Right renal pelvis (tissue), 4 donors: ENCODE results near the gene SERTAD2. TPM values are rescaled to one million over a fixed set of nuclear protein-coding genes. Genes with fewer than 3 reads are reported as not detected.

Experiments
- DNase-seq, 4 donors: peaks; one replicate each; pipeline ENCODE4 v3.0.0-alpha.2; 2013; ENCODE audit warnings: low read depth in 4 of 4, low spot score in 3 of 4, missing footprints in 1 of 4
- polyA plus RNA-seq, 4 donors: library from polyadenylated mRNA; unstranded; fragments of 120-200 nt; gene quantifications; one replicate each; pipeline ENCODE4 v1.2.1, GENCODE V29; 2013; ENCODE audit not compliant: insufficient read length in 4 of 4

SERTAD2 gene
- polyA plus RNA-seq, 4 donors, result 23.4 to 29.5 (median 26.7) TPM

- no peak for DNase-seq
Measured at GRCh38 chr2:64677530-64677929, 23.8 kb upstream of the SERTAD2 start.

- DNase-seq, result no peak
Measured at GRCh38 chr2:64675860-64676259, 22.1 kb upstream of the SERTAD2 start.

GRCh38 chr2:64672708-64673107 is 19.0 kb upstream of the SERTAD2 start:
- DNase-seq, result no peak

GRCh38 chr2:64670047-64670446 is 16.3 kb upstream of the SERTAD2 start:
- DNase-seq, result no peak

GRCh38 chr2:64669288-64669687 is 15.6 kb upstream of the SERTAD2 start:
- DNase-seq, result no peak

DNA sequence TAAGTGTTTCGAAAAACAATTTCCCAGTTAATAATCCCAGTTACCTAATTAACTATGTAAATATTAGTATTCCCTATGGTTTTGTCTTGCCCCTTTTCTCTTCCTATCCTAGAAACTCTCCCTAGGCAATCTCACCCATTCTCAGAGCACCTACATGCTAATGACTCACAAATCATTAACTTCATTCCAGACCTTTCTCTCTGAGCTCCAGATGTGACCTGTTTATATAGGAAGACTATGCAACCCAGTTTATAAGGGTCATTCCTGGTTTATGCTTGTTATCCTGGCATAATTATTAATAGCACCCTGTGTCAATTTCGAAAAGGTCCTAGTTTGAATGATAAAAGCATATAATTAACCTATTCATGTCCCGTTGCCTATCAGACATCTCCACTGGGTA is 14.8 kb upstream of the SERTAD2 start:
- no peak for DNase-seq

GRCh38 chr2:64667535-64667934 is 13.8 kb upstream of the SERTAD2 start:
- DNase-seq, result no peak

GRCh38 chr2:64666810-64667438 is 13.2 kb upstream of the SERTAD2 start:
- no peak for DNase-seq

GRCh38 chr2:64665709-64666108 is 12.0 kb upstream of the SERTAD2 start:
- no peak for DNase-seq

GRCh38 chr2:64663402-64663801 is 9.7 kb upstream of the SERTAD2 start:
- no peak for DNase-seq

DNA sequence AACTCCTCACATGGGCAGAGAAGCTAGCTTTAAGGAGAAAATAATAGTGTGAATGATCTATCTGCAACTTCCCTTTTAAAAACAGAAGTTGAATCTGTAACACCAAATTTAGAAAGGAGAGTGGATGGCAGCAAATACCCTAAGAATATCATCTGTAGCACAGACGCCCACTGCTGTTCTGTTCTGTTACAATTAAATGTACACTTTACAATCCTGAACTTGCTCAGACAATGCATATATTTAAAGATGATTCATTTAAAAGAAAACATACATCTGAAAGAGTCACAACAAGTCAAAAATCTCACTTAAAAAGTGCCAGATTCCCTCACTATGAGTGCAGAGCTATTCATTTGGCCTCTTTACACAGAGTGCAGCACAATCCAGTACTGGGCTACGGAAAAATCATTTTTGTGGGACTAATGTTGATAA is 8.0 kb upstream of the SERTAD2 start:
- no peak for DNase-seq

DNA sequence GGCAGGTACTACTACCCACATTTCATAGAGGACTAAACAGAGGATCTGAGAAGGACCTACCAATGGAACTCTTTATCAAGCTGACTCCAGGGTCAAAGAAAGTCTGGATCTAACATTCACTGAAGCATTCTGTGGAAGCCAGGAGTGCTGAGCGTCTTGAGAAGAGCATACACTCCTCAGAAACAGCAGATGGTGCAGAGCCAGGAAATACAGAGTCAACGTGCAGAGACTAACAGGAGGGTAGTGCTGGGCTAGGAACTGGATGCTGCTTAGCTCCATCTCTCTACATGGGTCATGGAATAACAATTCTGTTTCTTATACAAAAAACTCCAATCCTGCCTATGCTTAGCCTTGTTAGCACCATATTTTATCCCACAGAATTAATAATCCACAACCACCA is 5.5 kb upstream of the SERTAD2 start:
- no peak for DNase-seq

- DNase-seq, result no peak
Measured at GRCh38 chr2:64658269-64658668, 4.6 kb upstream of the SERTAD2 start.

- DNase-seq, result no peak
Measured at GRCh38 chr2:64657411-64657810, 3.7 kb upstream of the SERTAD2 start.

- DNase-seq, result no peak
Measured at GRCh38 chr2:64656379-64656778, 2.7 kb upstream of the SERTAD2 start.

- DNase-seq, result no peak
Measured at GRCh38 chr2:64655873-64656272, 2.2 kb upstream of the SERTAD2 start.

DNA sequence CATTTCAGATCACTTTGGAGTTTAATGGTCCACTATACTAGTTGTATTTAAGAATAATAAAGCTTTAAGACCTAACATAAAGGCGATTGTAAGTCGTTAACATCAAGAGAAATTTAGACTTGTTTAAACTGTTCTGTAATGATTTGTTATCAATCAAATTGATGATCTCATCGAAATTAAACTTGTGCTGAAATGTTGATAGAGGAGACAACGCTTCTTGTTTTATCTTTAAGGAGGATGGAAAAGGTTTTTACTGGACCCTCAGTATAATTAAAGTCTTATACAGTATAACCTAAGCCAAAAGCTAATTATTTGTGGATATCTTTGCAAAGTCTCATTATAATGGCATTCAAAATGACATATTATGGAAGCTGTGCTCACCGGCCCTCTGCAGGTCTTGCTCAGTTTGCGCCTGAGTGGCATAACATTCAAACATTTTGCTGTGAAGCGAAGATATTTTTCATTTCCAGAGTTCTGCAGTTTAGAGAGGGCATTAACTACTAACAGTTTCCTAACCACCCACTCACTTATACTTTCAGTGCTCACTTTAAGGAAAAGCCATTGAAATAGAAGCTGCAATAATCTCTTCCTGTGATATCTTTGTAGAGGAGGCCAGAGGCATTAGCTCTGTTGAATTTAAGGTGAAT is 1.4 kb upstream of the SERTAD2 start:
- DNase-seq, result no peak

- peak in 3 of 4 donors; percentile 57 to 84 (median 70) for DNase-seq
Measured at GRCh38 chr2:64654063-64654811, 524 bp upstream of the SERTAD2 start.

DNA sequence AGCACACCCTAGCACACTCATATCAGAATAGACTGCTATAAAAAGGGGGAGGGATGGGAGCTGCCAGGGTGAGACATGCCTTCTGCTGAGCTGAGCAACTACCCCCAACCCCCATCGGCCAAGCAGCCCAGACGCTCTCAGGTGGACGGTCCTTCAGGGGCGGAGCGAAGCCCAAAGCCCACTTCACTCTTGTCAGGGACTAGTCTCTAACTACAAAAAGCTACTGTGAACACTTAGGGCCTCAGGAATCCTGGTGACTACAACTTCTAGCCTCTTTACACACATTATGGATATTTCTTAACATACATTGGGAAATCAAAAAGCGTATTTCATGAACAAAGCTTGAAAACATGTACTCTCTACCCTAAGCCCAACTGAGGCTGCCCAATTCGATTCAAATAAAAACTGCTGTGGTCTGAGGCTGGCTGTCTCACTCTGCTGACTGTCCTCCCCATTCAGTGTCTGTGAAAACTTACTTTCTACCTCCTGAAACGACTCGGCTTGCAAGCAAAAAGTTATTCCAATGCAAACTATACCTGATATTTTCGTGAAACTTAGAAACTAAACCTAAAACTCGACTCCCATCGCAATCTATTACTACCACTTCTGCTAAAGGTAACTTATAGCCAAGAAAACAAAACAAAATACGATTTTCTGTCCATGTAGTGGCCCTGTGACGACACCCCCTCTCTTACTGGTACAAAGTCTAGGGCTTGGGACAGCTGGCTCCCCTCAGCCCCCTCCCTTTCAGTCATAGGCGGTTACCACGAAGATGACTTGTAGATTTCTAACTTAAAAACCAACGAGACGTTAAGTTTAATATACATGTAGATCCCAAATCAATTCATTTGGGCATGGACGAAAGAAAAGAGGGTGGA is 1.2 kb downstream of the SERTAD2 start:
- DNase-seq, result no peak

- DNase-seq, result no peak
Measured at GRCh38 chr2:64651590-64651989, 2.1 kb downstream of the SERTAD2 start.
